ENCODE measurements around the gene EIF2AK3. TPM values are rescaled to one million over a fixed set of nuclear protein-coding genes. Genes with fewer than 3 reads are reported as not detected.
A peak's percentile ranks its signal among the peaks of the same experiment; 100 is the strongest.

Gene EIF2AK3
- total and polyA plus RNA-seq, 2 donors from 2014 or later: 5.7 to 20.8 TPM

DNA sequence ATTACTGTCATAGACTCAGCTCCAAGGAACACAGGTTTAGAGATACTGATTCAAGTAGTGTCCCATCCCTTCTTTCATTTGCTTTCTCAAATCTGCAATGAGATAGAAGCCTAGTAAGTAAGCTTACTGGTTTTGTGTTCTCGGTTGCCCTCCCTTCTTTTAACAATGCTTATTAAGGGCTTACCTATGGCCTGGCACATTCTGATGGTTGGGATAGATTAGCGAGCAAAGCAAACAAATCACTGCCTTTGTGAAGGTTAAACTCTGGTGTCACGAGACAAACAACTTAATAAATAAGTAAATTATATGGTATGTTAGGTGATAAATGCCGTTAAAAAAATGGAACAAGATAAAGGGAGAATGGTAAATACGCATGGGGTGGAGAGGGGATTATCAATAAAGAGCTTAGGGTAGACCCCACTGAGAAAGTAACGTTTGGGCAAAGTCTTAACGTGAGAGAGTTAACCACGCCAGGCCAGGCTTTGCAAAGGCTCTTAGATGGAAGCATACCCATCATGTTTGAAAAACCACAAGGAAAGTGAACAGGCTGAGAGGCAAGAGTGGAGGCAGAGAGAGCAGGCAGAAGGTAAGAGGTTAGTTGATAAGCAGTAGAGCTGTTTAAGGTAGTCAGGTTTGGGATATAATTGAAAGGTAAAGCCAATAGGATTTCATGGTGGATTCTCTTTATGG is 31.0 kb downstream of the EIF2AK3 start:
- Histone ChIP-seq H3K4me3 (ENCODE audit: low read length in 3 of 3) (no peak overlapping the region), H3K36me3 (ENCODE audit: control insufficient read depth in 2 of 3, insufficient read depth in 3 of 3, low read length in 3 of 3) (peaks cover 0 to 4% (median 0%) of the 10 kb centered on the region in 3 donors), H3K4me1 (ENCODE audit: control insufficient read depth in 2 of 3, insufficient read depth in 2 of 3, low read depth in 1 of 3, low read length in 3 of 3) (peaks cover 0 to 6% (median 3%) of the 10 kb centered on the region in 3 donors), H3K9me3 (ENCODE audit: control insufficient read depth in 2 of 3, insufficient read depth in 1 of 3, low read length in 3 of 3) (no peaks in the 10 kb centered on the region), H3K27ac (ENCODE audit: low read depth in 2 of 2, low read length in 2 of 2) (no peak overlapping the region), H3K9ac (ENCODE audit: low read length in 3 of 3) (no peak overlapping the region), H3K27me3 (ENCODE audit: control insufficient read depth, insufficient read depth, low read length) (no peaks in the 10 kb centered on the region)
- DNase-seq (no peak), FAIRE-seq (no peak)
- TF ChIP-seq, protein P1, sequence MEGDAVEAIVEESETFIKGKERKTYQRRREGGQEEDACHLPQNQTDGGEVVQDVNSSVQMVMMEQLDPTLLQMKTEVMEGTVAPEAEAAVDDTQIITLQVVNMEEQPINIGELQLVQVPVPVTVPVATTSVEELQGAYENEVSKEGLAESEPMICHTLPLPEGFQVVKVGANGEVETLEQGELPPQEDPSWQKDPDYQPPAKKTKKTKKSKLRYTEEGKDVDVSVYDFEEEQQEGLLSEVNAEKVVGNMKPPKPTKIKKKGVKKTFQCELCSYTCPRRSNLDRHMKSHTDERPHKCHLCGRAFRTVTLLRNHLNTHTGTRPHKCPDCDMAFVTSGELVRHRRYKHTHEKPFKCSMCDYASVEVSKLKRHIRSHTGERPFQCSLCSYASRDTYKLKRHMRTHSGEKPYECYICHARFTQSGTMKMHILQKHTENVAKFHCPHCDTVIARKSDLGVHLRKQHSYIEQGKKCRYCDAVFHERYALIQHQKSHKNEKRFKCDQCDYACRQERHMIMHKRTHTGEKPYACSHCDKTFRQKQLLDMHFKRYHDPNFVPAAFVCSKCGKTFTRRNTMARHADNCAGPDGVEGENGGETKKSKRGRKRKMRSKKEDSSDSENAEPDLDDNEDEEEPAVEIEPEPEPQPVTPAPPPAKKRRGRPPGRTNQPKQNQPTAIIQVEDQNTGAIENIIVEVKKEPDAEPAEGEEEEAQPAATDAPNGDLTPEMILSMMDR (IDR thresholded peaks at IDR 0.05; ENCODE audit: borderline replicate concordance, extremely low read depth, insufficient read depth): no peak
- intact Hi-C loops (cut with DNase I): no loop called here

DNA sequence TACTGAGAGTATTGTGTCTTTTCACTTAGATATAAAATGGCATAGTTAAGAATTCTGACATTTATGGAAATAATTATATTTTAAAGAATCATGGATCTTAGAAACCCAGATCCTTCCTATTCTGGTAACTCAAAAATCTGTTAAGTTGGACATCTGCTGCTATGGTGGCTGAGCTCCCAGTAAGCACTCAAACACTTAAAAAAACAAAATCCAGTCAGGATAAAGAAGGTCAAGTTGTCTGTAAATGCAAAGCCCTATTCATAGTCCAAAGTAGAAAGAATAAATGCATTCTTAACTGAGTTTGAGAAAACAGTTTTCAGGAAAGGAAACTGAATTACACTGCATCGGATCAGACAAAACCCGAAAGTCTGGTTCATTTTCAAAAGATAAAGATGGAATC is 35.6 kb downstream of the EIF2AK3 start:
- DNase-seq: no peak

DNA sequence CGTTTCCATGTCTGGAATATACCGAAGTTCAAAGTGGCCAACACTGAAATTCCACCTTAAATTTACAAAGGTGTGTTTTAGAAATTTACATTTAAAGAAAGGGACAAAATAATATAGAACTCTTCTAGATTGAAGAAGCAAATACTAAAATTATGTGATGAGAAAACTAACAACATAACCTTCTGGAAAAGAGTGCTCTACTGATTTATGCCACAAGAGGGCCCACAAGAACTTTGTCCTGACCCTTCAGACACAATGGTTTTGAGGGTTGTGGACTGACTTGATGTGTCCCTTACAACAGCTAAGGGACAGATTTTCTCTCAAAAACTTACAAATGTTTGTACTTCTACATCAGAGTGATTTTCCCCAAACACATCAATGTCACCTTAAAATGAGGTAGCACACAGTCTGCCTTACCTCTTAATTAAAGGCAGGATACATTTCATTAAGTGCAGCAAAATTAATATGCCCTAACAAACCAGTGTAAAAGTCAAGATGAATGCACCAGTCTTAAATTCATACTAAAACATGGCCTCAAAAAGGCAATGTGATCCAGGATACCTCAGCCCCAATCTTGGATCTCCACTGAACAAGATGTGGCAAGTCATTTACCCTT is 36.2 kb downstream of the EIF2AK3 start:
- H3K27me3 ChIP-seq (ENCODE audit: control insufficient read depth, insufficient read depth, low read length): no peaks in the 10 kb centered on the region
- no peak overlapping the region for H3K9ac ChIP-seq (ENCODE audit: low read length in 3 of 3)
- H3K4me1 ChIP-seq (ENCODE audit: control insufficient read depth in 2 of 3, insufficient read depth in 2 of 3, low read depth in 1 of 3, low read length in 3 of 3): no peaks in the 10 kb centered on the region
- H3K36me3 ChIP-seq (ENCODE audit: control insufficient read depth in 2 of 3, insufficient read depth in 3 of 3, low read length in 3 of 3): peaks cover 4 to 9% (median 7%) of the 10 kb centered on the region in 3 donors
- no peak overlapping the region for H3K27ac ChIP-seq (ENCODE audit: low read depth in 2 of 2, low read length in 2 of 2)
- H3K4me3 ChIP-seq (ENCODE audit: low read length in 3 of 3): no peak overlapping the region
- DNase-seq: peak in 3 of 5 donors; percentile 35 to 82 (median 72)
- peak; percentile 87 for FAIRE-seq
- TF ChIP-seq, protein P1 (IDR thresholded peaks at IDR 0.05; ENCODE audit: borderline replicate concordance, extremely low read depth, insufficient read depth): peak; percentile 69
- intact Hi-C loops (cut with DNase I): no loop called here
- H3K9me3 ChIP-seq (ENCODE audit: control insufficient read depth in 2 of 3, insufficient read depth in 1 of 3, low read length in 3 of 3): no peaks in the 10 kb centered on the region

More for the DNA sequence above, 35.6 kb downstream of the EIF2AK3 start:
- H3K9me3 ChIP-seq (ENCODE audit: control insufficient read depth in 2 of 3, insufficient read depth in 1 of 3, low read length in 3 of 3): no peaks in the 10 kb centered on the region
- FAIRE-seq: no peak
- no peaks in the 10 kb centered on the region for H3K27me3 ChIP-seq (ENCODE audit: control insufficient read depth, insufficient read depth, low read length)
- peaks cover 4 to 9% (median 7%) of the 10 kb centered on the region in 3 donors for H3K36me3 ChIP-seq (ENCODE audit: control insufficient read depth in 2 of 3, insufficient read depth in 3 of 3, low read length in 3 of 3)
- H3K4me1 ChIP-seq (ENCODE audit: control insufficient read depth in 2 of 3, insufficient read depth in 2 of 3, low read depth in 1 of 3, low read length in 3 of 3): no peaks in the 10 kb centered on the region
- H3K9ac ChIP-seq (ENCODE audit: low read length in 3 of 3): no peak overlapping the region
- no peak overlapping the region for H3K27ac ChIP-seq (ENCODE audit: low read depth in 2 of 2, low read length in 2 of 2)
- TF ChIP-seq, protein P1 (IDR thresholded peaks at IDR 0.05; ENCODE audit: borderline replicate concordance, extremely low read depth, insufficient read depth): no peak
- intact Hi-C loops (cut with DNase I): no loop called here
- H3K4me3 ChIP-seq (ENCODE audit: low read length in 3 of 3): no peak overlapping the region
